MM.1S (cell line): ENCODE results near the gene PLEKHO2.

Experiments used
- DNase-seq: peaks from one replicate; pipeline ENCODE4 v3.0.0-alpha.2; 2015
- H2AFZ ChIP-seq: fragments of 300-600 bp; sonication (generic); 2 replicates; pipeline ENCODE4 v1.6.0; 2016; ENCODE audit warnings: antibody characterized with exemption, low read length
- H3F3A ChIP-seq: fragments of 300-600 bp; sonication (generic); 2 replicates; pipeline ENCODE4 v1.6.1; 2016; ENCODE audit warnings: mild to moderate bottlenecking, antibody characterized with exemption, low read length, moderate library complexity, mixed read lengths; ENCODE audit not compliant: insufficient read depth
- H3K27ac ChIP-seq: fragments of 300-600 bp; sonication (generic); 2 replicates; pipeline ENCODE4 v1.5.1; 2016; ENCODE audit warnings: mild to moderate bottlenecking, low read length
- H3K27me3 ChIP-seq: fragments of 300-600 bp; sonication (generic); replicated peaks from 2 replicates; pipeline ENCODE4 v1.6.0; 2016; ENCODE audit warnings: low read length; ENCODE audit not compliant: insufficient read depth
- H3K36me3 ChIP-seq: fragments of 300-600 bp; sonication (generic); replicated peaks from 2 replicates; pipeline ENCODE4 v1.6.1; 2016; ENCODE audit warnings: mild to moderate bottlenecking, low read length, mixed read lengths; ENCODE audit not compliant: insufficient read depth
- H3K4me1 ChIP-seq: fragments of 300-600 bp; sonication (generic); 2 replicates; pipeline ENCODE4 v1.6.1; 2016; ENCODE audit warnings: low read length, mixed read lengths
- H3K4me2 ChIP-seq: fragments of 300-600 bp; sonication (generic); 2 replicates; pipeline ENCODE4 v1.6.0; 2016; ENCODE audit warnings: low read depth, low read length
- H3K4me3 ChIP-seq: fragments of 300-600 bp; sonication (generic); 2 replicates; pipeline ENCODE4 v1.5.1; 2016; ENCODE audit warnings: low read length, mixed read lengths
- H3K79me2 ChIP-seq: fragments of 300-600 bp; sonication (generic); 2 replicates; pipeline ENCODE4 v1.6.1; 2016; ENCODE audit warnings: mixed run types, low read length, mixed read lengths
- H3K9ac ChIP-seq: fragments of 300-600 bp; sonication (generic); 2 replicates; pipeline ENCODE4 v1.6.1; 2016; ENCODE audit warnings: low read length, mixed read lengths
- H3K9me2 ChIP-seq: fragments of 300-600 bp; sonication (generic); replicated peaks from 2 replicates; pipeline ENCODE4 v1.6.1; 2016; ENCODE audit warnings: mild to moderate bottlenecking, low read length, mixed read lengths; ENCODE audit not compliant: insufficient read depth
- H3K9me3 ChIP-seq: fragments of 300-600 bp; sonication (generic); replicated peaks from 2 replicates; pipeline ENCODE4 v1.6.1; 2016; ENCODE audit warnings: mild to moderate bottlenecking, low read length, mixed read lengths; ENCODE audit not compliant: insufficient read depth
- H4K20me1 ChIP-seq: fragments of 300-600 bp; sonication (generic); 2 replicates; pipeline ENCODE4 v1.6.1; 2016; ENCODE audit warnings: mild to moderate bottlenecking, low read length, moderate library complexity, mixed read lengths; ENCODE audit not compliant: insufficient read depth
- EZH2 ChIP-seq: fragments of 300-600 bp; sonication (generic); optimal IDR thresholded peaks from 2 replicates; pipeline ENCODE3; 2017; ENCODE audit warnings: low read depth, mild to moderate bottlenecking, antibody characterized with exemption, low read length, mixed read lengths
- EZH2phosphoT487 ChIP-seq: fragments of 300-600 bp; sonication (generic); IDR thresholded peaks from 2 replicates; pipeline ENCODE4 v1.6.1; 2018; ENCODE audit warnings: antibody characterized with exemption, low read length
- TF ChIP-seq, protein P1 (sequence below): fragments of 300-600 bp; sonication (generic); IDR thresholded peaks from 2 replicates; pipeline ENCODE4 v1.5.1; 2016; ENCODE audit warnings: antibody characterized with exemption, low read length, mixed read lengths

PLEKHO2 gene

DNA sequence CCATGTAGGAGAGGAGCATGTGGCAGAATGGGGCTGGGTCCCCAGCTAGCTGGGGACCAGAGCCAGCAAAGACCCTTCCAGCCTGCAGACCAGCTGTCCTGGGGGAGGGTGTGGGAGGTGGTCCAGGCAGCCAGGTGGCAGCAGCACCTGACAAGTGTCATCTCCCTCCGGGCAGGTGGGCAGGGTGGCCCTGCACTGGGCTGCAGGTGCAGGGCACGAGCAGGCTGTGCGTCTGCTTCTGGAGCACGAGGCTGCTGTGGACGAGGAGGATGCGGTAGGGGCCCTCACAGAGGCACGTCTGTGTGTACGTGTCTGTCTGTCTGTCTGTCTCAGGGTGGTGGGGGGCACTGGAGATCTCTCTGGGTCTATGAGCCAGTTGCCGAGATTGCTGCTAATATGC lies 75.5 kb downstream of the PLEKHO2 start:
- H3K27me3 ChIP-seq, result no peaks in the 10 kb centered on the region
- peaks cover 62% of the 10 kb centered on the region for H3K79me2 ChIP-seq
- no peak overlapping the region for H3K9ac ChIP-seq
- no peak for TF ChIP-seq EZH2
- no peak for TF ChIP-seq EZH2phosphoT487
- TF ChIP-seq, protein P1, sequence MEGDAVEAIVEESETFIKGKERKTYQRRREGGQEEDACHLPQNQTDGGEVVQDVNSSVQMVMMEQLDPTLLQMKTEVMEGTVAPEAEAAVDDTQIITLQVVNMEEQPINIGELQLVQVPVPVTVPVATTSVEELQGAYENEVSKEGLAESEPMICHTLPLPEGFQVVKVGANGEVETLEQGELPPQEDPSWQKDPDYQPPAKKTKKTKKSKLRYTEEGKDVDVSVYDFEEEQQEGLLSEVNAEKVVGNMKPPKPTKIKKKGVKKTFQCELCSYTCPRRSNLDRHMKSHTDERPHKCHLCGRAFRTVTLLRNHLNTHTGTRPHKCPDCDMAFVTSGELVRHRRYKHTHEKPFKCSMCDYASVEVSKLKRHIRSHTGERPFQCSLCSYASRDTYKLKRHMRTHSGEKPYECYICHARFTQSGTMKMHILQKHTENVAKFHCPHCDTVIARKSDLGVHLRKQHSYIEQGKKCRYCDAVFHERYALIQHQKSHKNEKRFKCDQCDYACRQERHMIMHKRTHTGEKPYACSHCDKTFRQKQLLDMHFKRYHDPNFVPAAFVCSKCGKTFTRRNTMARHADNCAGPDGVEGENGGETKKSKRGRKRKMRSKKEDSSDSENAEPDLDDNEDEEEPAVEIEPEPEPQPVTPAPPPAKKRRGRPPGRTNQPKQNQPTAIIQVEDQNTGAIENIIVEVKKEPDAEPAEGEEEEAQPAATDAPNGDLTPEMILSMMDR, result no peak
- H3K27ac ChIP-seq, result no peak overlapping the region
- H3F3A ChIP-seq, result no peaks in the 10 kb centered on the region
- H3K4me1 ChIP-seq, result 0 out of 2 replicates have a peak, but pooled peaks cover 10% of the 10 kb centered on the region
- no peak overlapping the region for H3K4me3 ChIP-seq
- no peak for DNase-seq
- no peaks in the 10 kb centered on the region for H3K36me3 ChIP-seq
- H3K9me2 ChIP-seq, result no peaks in the 10 kb centered on the region
- H3K9me3 ChIP-seq, result no peaks in the 10 kb centered on the region
- H3K4me2 ChIP-seq, result no peak overlapping the region
- H2AFZ ChIP-seq, result no peak overlapping the region
- no peaks in the 10 kb centered on the region for H4K20me1 ChIP-seq
